ENCODE measurements around the gene CDH4.

The CDH4 gene

DNA sequence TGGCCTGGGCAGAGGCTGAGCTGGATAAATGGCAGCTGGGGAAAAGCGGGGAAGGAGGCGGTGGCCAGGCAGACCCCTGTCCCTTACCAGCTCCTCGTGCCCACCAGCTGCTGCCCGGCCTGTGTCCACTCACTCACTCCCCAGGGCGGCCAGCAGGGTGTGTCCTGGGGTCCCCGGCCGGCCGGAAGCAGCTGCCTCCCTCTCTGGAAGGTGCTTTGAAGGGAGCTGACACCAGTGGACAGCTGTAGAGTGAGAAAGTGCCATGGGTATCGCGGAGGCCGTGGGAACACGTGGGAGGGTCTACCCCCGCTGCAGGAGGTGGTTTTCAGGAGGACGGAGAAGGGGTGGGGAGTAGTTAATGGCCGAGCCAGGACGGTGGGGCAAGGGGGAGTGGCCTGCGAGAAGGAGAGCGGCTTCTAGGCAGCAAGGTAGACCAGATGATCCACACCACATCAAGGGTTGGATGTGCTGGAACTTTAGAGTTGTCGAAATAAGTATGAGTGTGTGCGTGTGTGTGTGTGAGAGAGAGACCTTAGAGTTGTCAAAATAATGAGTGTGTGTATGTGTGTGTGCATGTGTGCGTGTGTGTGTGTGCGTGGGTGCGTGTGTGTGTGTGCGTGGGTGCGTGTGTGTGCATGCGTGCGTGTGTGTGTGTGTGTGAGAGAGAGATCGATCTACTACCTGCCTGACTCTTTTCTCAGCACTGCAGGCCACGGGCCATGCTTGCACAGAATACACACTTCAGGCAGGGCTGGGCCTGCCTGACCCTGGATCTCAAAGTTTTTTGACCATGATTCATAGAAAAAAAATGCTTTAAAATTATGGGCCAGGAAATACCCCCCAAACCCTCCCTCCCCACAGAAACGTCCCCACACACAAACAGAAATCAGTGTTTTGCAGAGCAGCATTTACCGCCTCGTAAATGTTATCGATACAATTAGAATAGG, 43.9 kb downstream of the CDH4 start:
- H3K27me3 Mint-ChIP-seq (ENCODE audit: low read depth), result no peaks in the 10 kb centered on the region
- no peak overlapping the region for H3K27ac Mint-ChIP-seq
- no peak overlapping the region for H3K4me3 Mint-ChIP-seq
- H3K36me3 Mint-ChIP-seq (ENCODE audit: low read depth), result no peaks in the 10 kb centered on the region
- H3K9me3 Mint-ChIP-seq, result peaks cover 4% of the 10 kb centered on the region
- DNase-seq (ENCODE audit: low spot score), result no peak
- H3K4me1 Mint-ChIP-seq (ENCODE audit: low read depth), result no peaks in the 10 kb centered on the region

DNA sequence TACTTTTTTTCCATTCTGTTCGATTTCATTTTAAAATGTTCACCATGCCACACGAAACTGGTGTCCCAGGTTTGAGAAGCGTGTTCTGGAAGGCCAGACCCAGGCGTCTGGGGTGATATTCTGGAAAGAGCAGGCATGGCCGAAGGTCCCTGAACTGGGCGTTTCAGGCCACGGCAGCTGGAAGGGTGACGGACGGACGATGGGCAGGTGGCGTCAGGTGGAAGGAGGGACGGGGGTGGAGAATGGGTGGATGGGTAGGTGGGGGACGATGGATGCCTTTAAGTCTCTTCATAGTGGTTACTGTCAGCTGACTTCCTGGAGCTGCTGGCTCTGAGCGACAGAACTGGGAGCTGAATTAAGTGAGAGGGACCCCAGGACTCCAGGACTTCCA, 44.6 kb downstream of the CDH4 start:
- no peak for DNase-seq (ENCODE audit: low spot score)
- Mint-ChIP-seq H3K9me3 (peaks cover 4% of the 10 kb centered on the region), H3K4me1 (ENCODE audit: low read depth) (no peaks in the 10 kb centered on the region), H3K4me3 (no peak overlapping the region), H3K36me3 (ENCODE audit: low read depth) (no peaks in the 10 kb centered on the region), H3K27ac (no peak overlapping the region), H3K27me3 (ENCODE audit: low read depth) (no peaks in the 10 kb centered on the region)

DNA sequence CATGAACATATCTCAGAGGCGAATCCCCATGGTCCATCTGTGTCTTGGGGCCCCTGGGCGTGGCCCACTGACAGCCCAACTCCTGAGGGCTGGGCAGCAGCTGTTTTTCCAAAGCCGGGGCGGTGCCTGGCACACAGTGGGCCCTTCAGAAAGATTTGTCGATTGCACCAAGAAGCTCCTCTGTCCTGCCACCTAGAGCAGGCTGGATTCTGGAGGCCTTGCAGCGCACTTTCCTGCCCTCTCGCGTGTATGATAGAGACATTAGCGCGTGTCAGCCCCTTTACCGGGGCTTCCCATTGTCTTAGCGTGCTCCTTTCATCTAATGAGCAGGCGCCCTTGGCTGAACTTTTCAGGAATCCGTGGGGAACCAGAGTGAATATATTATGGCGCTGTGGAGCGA, 45.4 kb downstream of the CDH4 start:
- H3K27me3 Mint-ChIP-seq (ENCODE audit: low read depth), result no peaks in the 10 kb centered on the region
- peaks cover 4% of the 10 kb centered on the region for H3K9me3 Mint-ChIP-seq
- no peak overlapping the region for H3K4me3 Mint-ChIP-seq
- no peaks in the 10 kb centered on the region for H3K36me3 Mint-ChIP-seq (ENCODE audit: low read depth)
- H3K4me1 Mint-ChIP-seq (ENCODE audit: low read depth), result no peaks in the 10 kb centered on the region
- no peak for DNase-seq (ENCODE audit: low spot score)
- H3K27ac Mint-ChIP-seq, result no peak overlapping the region

DNA sequence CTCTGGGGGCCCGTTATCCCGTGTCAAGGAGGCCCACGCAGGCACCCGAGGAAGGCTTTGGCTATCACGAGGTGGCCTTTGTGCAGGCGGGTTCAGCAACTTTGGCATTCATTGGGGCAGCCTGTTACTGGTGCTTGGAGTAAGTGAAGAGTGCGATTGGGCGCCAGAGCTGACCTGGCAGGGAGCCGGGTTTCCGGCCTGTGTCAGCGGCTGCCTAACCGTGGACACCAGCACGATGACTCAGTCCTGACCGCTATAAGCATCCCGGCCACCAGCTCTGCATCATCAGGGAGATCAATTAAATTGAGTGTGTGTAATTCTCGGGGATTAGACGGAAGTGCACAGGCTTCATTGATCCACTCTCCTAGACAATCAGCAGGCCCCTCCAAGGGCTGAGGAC, 45.9 kb downstream of the CDH4 start:
- no peak for DNase-seq (ENCODE audit: low spot score)
- peaks cover 4% of the 10 kb centered on the region for H3K9me3 Mint-ChIP-seq
- no peaks in the 10 kb centered on the region for H3K36me3 Mint-ChIP-seq (ENCODE audit: low read depth)
- no peaks in the 10 kb centered on the region for H3K4me1 Mint-ChIP-seq (ENCODE audit: low read depth)
- no peak overlapping the region for H3K4me3 Mint-ChIP-seq
- H3K27ac Mint-ChIP-seq, result no peak overlapping the region
- no peaks in the 10 kb centered on the region for H3K27me3 Mint-ChIP-seq (ENCODE audit: low read depth)

DNA sequence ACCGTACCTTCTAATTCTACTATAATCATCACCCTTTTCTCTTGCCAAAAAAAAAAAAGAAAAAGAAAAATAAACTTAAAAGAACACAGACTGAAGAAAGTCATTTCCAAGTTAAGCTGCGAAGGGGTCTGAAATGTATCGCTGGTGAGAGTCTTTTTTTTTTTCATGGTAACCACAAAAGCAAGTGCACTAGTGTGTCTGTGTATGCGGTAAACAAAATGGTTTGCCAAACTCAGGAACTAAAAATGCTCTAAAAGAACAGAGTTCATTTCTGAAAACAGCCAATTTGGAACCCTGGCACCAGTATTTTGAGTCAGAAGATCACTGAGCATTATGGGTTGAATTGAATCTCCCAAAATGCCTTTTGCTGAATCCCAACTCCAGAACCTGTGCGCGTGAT, 46.6 kb downstream of the CDH4 start:
- Mint-ChIP-seq H3K36me3 (ENCODE audit: low read depth) (no peaks in the 10 kb centered on the region), H3K4me1 (ENCODE audit: low read depth) (no peaks in the 10 kb centered on the region), H3K9me3 (peaks cover 4% of the 10 kb centered on the region), H3K27ac (no peak overlapping the region), H3K4me3 (no peak overlapping the region), H3K27me3 (ENCODE audit: low read depth) (no peaks in the 10 kb centered on the region)
- DNase-seq (ENCODE audit: low spot score), result no peak

DNA sequence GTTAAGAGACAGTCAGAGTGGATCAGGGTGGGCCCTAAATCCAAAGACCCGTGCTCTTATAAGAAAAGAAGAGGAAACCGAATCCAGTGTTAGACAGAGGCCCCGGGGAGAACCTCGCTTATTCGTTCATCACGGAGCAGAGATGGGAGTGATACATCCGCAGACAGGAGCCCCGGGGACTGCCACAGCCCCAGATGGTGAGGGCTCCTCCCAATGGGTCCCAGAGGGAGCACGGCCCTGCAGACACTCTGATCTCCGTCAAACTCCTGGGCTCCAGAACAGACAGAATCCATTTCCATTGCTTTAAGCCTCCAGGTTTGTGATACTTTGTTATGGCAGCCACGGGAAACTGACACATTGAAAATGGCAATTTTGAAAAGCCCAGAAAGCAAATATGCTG, 47.0 kb downstream of the CDH4 start:
- Mint-ChIP-seq H3K4me1 (ENCODE audit: low read depth) (no peaks in the 10 kb centered on the region), H3K27me3 (ENCODE audit: low read depth) (no peaks in the 10 kb centered on the region), H3K36me3 (ENCODE audit: low read depth) (no peaks in the 10 kb centered on the region), H3K27ac (no peak overlapping the region), H3K9me3 (peaks cover 4% of the 10 kb centered on the region), H3K4me3 (no peak overlapping the region)
- no peak for DNase-seq (ENCODE audit: low spot score)

DNA sequence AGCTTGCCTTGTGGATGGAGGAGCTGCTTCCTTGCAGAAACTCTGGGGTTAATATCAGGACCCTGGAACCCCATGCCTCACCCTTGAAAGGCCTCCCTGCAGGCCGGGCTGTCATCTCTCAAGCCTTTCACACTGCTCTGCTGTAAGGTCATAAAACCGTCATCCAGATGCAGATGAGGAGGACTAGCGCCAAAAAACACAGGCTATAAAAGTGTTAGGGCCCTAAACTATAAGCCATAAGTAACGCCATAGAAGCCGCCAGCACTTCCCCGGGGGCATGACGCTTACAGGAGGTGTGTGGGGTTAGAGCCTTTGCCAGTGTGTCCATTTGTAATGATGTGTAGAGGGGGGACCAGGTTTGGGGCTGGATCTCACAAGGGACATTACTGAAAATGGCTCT, 47.6 kb downstream of the CDH4 start:
- Mint-ChIP-seq H3K9me3 (peaks cover 4% of the 10 kb centered on the region), H3K27ac (no peak overlapping the region), H3K27me3 (ENCODE audit: low read depth) (no peaks in the 10 kb centered on the region), H3K4me1 (ENCODE audit: low read depth) (no peaks in the 10 kb centered on the region), H3K4me3 (no peak overlapping the region), H3K36me3 (ENCODE audit: low read depth) (no peaks in the 10 kb centered on the region)
- DNase-seq (ENCODE audit: low spot score), result no peak

DNA sequence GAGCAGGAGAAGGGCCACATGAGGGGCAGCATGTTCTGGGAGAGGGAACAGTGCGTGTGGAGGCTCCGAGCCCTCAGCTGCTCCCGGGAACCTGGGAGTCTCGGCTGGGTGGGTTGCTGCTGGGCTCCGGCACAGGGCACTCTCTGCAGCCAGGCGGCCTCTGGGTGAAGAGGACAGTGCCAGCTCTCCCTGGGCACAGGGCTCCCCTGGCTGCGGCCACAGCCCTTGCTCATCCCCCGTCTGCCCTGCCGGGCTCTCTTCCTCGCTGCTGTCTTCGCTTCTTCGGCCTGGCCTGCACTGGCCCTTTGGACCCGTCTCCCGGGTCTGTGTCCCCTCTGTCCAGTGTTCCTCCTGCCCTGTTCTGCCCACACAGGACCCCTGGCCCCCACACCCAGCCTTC, 48.2 kb downstream of the CDH4 start:
- H3K4me1 Mint-ChIP-seq (ENCODE audit: low read depth), result no peaks in the 10 kb centered on the region
- DNase-seq (ENCODE audit: low spot score), result no peak
- H3K27ac Mint-ChIP-seq, result no peak overlapping the region
- peaks cover under 1% of the 10 kb centered on the region for H3K9me3 Mint-ChIP-seq
- H3K4me3 Mint-ChIP-seq, result no peak overlapping the region
- H3K36me3 Mint-ChIP-seq (ENCODE audit: low read depth), result no peaks in the 10 kb centered on the region
- H3K27me3 Mint-ChIP-seq (ENCODE audit: low read depth), result no peaks in the 10 kb centered on the region

DNA sequence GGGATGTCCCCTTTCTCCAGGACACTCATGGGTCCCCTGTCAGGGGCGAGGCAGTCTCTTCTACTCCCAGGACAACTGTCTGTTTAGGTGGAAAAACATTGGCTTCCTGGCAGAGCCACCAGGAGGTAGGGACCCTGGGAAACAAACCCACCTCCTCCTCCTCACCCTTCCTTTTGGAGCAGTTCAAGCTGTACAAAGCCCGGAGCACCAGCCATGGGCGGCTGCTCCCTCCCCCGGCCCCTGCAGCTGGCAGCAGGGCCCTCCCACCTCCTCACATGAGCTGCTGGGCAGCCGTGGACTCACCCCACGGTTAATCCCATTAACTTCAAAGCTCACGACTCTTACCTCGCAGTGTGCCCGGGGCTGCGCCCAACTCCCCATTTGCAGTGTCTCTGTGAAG, 48.6 kb downstream of the CDH4 start:
- no peaks in the 10 kb centered on the region for H3K36me3 Mint-ChIP-seq (ENCODE audit: low read depth)
- DNase-seq (ENCODE audit: low spot score), result no peak
- no peaks in the 10 kb centered on the region for H3K27me3 Mint-ChIP-seq (ENCODE audit: low read depth)
- no peak overlapping the region for H3K27ac Mint-ChIP-seq
- H3K9me3 Mint-ChIP-seq, result no peaks in the 10 kb centered on the region
- no peak overlapping the region for H3K4me3 Mint-ChIP-seq
- no peaks in the 10 kb centered on the region for H3K4me1 Mint-ChIP-seq (ENCODE audit: low read depth)

DNA sequence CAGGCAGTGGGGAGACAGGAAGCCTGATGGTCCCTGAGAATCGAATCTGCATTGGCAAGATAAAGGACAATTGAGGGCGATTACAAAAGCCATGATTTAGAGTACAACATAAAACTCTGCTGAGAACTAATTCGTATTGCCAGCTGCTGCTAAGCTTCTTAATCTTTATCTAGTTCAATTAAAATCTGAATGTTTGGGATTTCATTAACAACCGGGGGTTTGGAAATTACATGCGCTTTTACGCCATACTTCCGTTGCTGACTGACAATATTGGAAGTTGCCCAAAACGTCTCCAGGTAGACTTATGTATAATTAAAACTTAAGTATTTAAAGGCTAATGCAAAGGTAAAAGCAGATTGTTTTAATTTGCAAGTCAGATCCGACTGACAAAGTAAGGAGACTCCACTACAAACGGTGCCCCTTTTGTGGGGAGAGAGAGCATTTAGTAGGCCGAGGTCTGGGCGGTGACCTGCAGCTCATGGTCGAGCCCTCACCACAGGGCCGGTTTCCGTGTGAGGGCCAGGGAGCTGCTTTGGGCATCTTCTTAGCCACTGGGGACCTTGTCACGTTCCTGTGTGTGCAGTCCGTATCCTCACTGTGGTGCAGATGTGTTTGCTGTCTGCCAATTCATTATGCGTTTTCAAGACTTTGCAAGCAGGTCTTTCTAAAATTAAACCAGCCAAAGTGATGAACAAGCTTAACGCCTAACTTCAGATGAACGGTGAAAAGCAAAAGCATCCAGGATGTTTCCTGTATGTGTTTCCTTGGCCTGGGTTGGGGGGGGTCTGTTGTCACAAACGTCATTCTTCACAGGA, 49.9 kb downstream of the CDH4 start:
- Mint-ChIP-seq H3K4me3 (no peak overlapping the region), H3K9me3 (no peaks in the 10 kb centered on the region), H3K36me3 (ENCODE audit: low read depth) (no peaks in the 10 kb centered on the region), H3K27me3 (ENCODE audit: low read depth) (no peaks in the 10 kb centered on the region), H3K27ac (no peak overlapping the region), H3K4me1 (ENCODE audit: low read depth) (no peaks in the 10 kb centered on the region)
- no peak for DNase-seq (ENCODE audit: low spot score)

DNA sequence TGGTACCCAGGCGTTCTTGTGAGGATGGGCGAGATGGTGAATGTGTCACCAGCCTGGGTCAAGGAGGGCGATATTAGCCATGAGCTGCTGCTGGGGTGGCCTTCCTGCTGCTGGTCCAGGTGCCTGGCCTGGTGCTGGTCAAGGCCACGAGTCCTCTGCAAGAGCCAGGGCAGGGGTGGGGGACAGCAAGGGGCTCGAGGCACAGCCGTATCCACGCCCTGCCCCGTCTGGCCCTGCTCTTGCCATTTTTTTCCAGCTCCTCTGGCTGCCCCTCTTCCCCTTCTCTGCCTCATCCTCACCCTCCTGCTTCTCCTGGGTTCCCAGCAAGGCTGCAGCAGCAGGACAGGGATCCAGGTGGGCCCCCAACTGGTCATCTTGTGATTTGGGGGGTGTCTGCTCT, 51.2 kb downstream of the CDH4 start:
- Mint-ChIP-seq H3K9me3 (no peaks in the 10 kb centered on the region), H3K36me3 (ENCODE audit: low read depth) (no peaks in the 10 kb centered on the region), H3K27ac (no peak overlapping the region), H3K4me3 (no peak overlapping the region), H3K4me1 (ENCODE audit: low read depth) (no peaks in the 10 kb centered on the region), H3K27me3 (ENCODE audit: low read depth) (no peaks in the 10 kb centered on the region)
- no peak for DNase-seq (ENCODE audit: low spot score)

DNA sequence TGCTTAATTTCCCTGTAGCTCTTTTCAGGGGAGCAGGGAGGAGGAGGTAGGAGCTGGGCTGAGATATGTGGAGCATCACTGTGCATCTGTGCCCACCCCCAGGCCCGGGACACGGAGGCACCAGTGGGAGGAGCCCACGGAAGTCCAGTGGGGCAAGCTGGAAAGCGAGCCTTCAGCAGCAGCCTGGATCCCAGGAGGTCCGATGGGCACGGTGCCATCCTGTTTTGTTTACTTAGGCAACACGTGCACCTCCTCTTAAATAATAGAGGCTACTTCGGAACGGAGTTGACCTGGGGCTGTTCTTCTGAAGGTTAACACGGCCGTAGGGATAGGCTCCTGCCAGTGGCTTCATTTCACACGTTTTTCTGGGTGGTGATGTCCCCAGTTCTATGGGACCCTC, 51.6 kb downstream of the CDH4 start:
- no peak overlapping the region for H3K4me3 Mint-ChIP-seq
- no peak overlapping the region for H3K27ac Mint-ChIP-seq
- H3K27me3 Mint-ChIP-seq (ENCODE audit: low read depth), result no peaks in the 10 kb centered on the region
- no peaks in the 10 kb centered on the region for H3K36me3 Mint-ChIP-seq (ENCODE audit: low read depth)
- DNase-seq (ENCODE audit: low spot score), result no peak
- H3K4me1 Mint-ChIP-seq (ENCODE audit: low read depth), result no peaks in the 10 kb centered on the region
- H3K9me3 Mint-ChIP-seq, result no peaks in the 10 kb centered on the region

DNA sequence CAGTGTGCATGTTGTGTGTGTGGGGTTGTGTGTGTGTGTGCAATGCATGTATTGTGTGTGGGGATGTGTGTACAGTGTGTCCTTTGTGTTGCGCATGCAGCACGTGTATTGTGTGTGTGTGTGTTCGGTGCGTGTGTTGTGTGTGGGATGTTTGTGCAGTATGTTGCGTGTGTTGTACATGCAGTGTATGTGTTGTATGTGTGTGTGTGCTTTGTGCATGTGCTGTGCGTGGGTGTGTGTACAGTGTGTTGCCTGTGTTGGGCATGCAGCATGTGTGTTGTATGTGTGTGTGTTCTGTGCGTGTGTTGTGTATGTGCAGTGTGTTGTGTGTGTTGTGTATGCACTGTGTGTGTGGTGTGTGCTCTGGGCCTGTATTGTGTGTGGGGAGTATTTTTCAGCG, 52.7 kb downstream of the CDH4 start:
- Mint-ChIP-seq H3K27me3 (ENCODE audit: low read depth) (no peaks in the 10 kb centered on the region), H3K4me3 (no peak overlapping the region), H3K27ac (no peak overlapping the region), H3K4me1 (ENCODE audit: low read depth) (no peaks in the 10 kb centered on the region), H3K9me3 (no peaks in the 10 kb centered on the region), H3K36me3 (ENCODE audit: low read depth) (no peaks in the 10 kb centered on the region)
- no peak for DNase-seq (ENCODE audit: low spot score)

DNA sequence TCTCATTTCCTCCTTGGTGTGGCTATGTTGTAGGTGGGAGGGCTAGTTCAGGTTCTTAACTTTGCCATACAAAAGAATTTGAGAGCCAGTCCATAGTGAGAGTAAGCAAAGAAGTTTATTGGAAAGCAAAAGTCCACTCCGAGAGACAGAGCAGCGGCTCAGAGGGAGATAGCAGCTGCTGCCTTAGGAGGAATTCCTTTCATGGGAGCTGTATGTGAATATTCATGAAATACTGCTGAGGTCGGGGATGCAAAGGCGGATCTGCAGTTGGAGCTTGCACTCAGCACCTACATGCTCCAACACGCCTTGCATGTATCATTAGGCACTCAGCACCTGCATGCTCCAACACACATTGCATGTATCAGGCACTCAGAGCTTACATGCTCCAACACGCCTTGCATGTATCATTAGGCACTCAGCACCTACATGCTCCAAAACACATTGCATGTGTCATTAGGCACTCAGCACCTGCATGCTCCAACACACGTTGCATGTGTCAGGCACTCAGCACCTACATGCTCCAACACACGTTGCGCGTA, 54.9 kb downstream of the CDH4 start:
- no peak for DNase-seq (ENCODE audit: low spot score)
- H3K4me1 Mint-ChIP-seq (ENCODE audit: low read depth), result no peaks in the 10 kb centered on the region
- no peaks in the 10 kb centered on the region for H3K27me3 Mint-ChIP-seq (ENCODE audit: low read depth)
- H3K36me3 Mint-ChIP-seq (ENCODE audit: low read depth), result no peaks in the 10 kb centered on the region
- H3K27ac Mint-ChIP-seq, result no peak overlapping the region
- peaks cover 3% of the 10 kb centered on the region for H3K9me3 Mint-ChIP-seq
- H3K4me3 Mint-ChIP-seq, result no peak overlapping the region
